Measurements from ENCODE around the gene ULK2. TPM values are rescaled to one million over a fixed set of nuclear protein-coding genes. Genes with fewer than 3 reads are reported as not detected.

Gene ULK2
- total RNA-seq, 4 donors from 2014 or later: 24.0 to 32.8 (median 30.5) TPM

DNA sequence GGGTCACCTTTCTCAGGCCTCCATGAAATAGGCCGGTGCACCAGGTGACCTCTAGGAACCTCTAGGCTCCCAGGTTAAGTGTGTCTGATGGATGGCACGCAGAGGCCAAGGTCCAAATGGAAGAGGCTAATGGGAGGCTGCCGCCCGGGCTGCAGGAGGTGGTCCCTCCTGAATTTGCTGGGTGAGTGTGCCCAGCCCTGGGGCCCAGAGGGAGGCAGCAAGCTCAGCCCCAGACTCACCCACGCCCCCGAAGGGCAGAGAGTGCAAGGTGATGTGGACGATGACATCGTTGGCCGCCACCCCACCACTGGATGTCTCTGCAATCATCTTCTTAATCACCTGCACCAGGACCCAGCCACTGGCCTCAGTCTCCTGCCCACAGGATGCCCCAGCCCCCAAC is 129.0 kb downstream of the ULK2 start:
- TF ChIP-seq CTCF (IDR thresholded peaks at IDR 0.05; ENCODE audit: low read depth): no peak

GRCh38 chr17:19738073-19738449 is 129.7 kb downstream of the ULK2 start:
- TF ChIP-seq CTCF (IDR thresholded peaks at IDR 0.05; ENCODE audit: low read depth): no peak

GRCh38 chr17:19737305-19738072 is 130.2 kb downstream of the ULK2 start:
- no peak for TF ChIP-seq CTCF (IDR thresholded peaks at IDR 0.05; ENCODE audit: low read depth)

DNA sequence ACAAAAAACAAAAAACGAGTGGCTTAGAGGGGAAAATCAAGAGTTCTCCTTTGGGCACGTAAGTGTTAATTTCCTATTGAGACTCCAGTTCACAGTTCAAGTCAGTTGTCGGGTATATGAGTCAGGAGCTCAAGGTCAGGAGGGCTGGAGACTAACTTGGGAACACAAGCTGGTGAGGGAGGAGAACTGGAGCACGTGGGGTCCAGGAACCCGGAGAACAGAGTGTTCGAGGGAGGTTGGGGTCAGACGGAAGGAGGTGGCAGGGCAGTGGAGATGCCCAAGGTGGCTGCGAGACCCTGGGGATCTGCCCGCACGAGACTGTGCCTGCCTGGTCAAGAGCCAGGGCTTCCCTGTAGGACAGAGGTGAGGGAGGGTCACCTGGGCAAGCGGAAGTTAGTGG is 131.7 kb downstream of the ULK2 start:
- no peak for TF ChIP-seq CTCF (IDR thresholded peaks at IDR 0.05; ENCODE audit: low read depth)

DNA sequence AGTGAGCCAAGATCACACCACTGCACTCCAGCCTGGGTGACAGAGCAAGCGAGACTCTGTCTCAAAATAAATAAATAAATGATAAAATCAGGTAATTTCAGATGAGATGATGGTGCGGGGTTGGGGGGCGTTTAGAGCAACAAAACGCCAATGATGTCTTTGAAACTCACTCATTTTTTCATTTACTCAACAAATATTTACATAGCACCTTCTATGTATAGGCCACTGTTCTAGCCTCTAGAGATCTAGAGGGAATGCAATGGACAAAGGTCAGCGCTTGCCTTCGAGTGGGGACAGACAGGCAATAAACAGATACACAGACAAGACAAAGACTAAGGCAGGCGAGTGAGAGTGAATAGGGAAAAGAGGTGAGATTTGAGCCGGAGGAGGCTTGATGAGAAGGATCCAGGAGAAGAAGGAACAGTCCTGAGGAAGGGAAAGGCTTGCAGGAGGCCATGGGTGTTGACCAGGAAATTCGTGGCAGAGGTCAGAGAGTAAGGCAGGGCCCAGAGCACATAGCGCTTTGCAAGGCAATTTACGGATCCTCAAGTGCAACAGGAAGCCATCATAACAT is 133.7 kb downstream of the ULK2 start:
- no peak for TF ChIP-seq CTCF (IDR thresholded peaks at IDR 0.05; ENCODE audit: low read depth)

- no peak for TF ChIP-seq CTCF (IDR thresholded peaks at IDR 0.05; ENCODE audit: low read depth)
These were observed 136.1 kb downstream of the ULK2 start for GRCh38 chr17:19731626-19732025.

- TF ChIP-seq CTCF (IDR thresholded peaks at IDR 0.05; ENCODE audit: low read depth): no peak
These were observed 136.9 kb downstream of the ULK2 start for GRCh38 chr17:19730843-19731242.
